OCI-LY3 (cell line): ENCODE measurements around the gene CDK12.

Experiments used
- EZH2phosphoT487 ChIP-seq: fragments of 200-600 bp; shearing (Covaris generic); IDR thresholded peaks from 2 replicates; pipeline ENCODE4 v1.6.1; 2018; ENCODE audit warnings: antibody characterized with exemption, mixed run types, low read depth
- TF ChIP-seq, protein P1 (sequence below): fragments of 200-600, 300-600 bp; sonication (generic); IDR thresholded peaks from 2 replicates; pipeline ENCODE4 v1.5.1; 2014; ENCODE audit warnings: antibody characterized with exemption, low read length, low read depth

- TF ChIP-seq, protein P1, sequence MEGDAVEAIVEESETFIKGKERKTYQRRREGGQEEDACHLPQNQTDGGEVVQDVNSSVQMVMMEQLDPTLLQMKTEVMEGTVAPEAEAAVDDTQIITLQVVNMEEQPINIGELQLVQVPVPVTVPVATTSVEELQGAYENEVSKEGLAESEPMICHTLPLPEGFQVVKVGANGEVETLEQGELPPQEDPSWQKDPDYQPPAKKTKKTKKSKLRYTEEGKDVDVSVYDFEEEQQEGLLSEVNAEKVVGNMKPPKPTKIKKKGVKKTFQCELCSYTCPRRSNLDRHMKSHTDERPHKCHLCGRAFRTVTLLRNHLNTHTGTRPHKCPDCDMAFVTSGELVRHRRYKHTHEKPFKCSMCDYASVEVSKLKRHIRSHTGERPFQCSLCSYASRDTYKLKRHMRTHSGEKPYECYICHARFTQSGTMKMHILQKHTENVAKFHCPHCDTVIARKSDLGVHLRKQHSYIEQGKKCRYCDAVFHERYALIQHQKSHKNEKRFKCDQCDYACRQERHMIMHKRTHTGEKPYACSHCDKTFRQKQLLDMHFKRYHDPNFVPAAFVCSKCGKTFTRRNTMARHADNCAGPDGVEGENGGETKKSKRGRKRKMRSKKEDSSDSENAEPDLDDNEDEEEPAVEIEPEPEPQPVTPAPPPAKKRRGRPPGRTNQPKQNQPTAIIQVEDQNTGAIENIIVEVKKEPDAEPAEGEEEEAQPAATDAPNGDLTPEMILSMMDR = no peak
- TF ChIP-seq EZH2phosphoT487 = no peak
These were observed 24.3 kb downstream of the CDK12 start for GRCh38 chr17:39485555-39485954.
